A673 (cell line): Measurements from ENCODE around the gene BMERB1. TPM values are rescaled to one million over a fixed set of nuclear protein-coding genes. Genes with fewer than 3 reads are reported as not detected.
A peak's percentile ranks its signal among the peaks of the same experiment; 100 is the strongest.
"Not testable (repeated sequence)": the region's sequence is repeated elsewhere in the genome, so short reads cannot be mapped to it uniquely, and the experiment has no call there.

Experiments
- BruUV-seq: library from RNA; stranded (reverse); fragments of 400-500 nt; replicated peaks from 2 replicates; lab custom pipeline; 2021; lab: Mats Ljungman, UMichigan
- CTCF ChIA-PET: fragments of 300-600 bp; sonication (Branson Sonifier 250); formaldehyde crosslinking; loops from one replicate; lab custom pipeline; 2022; ENCODE audit warnings: antibody characterized with exemption; lab: Charles Lee
- POLR2A ChIA-PET: fragments of 300-600 bp; sonication (Branson Sonifier 250); formaldehyde crosslinking; loops from one replicate; lab custom pipeline; 2022; ENCODE audit warnings: antibody characterized with exemption; ENCODE audit not compliant: low non-redundant PET; lab: Charles Lee
- DNase-seq: peaks from one replicate; pipeline ENCODE4 v3.0.0-alpha.2; 2015; ENCODE audit warnings: low spot score
- H3K27ac ChIP-seq: fragments of 200-600 bp; sonication (generic); 2 replicates; pipeline ENCODE4 v1.5.1; 2016; ENCODE audit warnings: mixed run types, low read depth, mild to moderate bottlenecking, mixed read lengths, antibody characterized with exemption, low read length; ENCODE audit not compliant: poor library complexity, severe bottlenecking
- H3K27me3 ChIP-seq: fragments of 200-600 bp; sonication (generic); replicated peaks from 2 replicates; pipeline ENCODE4 v1.6.1; 2017; ENCODE audit warnings: mixed run types, low read depth, mild to moderate bottlenecking, mixed read lengths, antibody characterized with exemption, low read length; ENCODE audit not compliant: insufficient read depth, poor library complexity
- H3K36me3 ChIP-seq: fragments of 200-600 bp; sonication (generic); 2 replicates; pipeline ENCODE4 v1.6.1; 2016; ENCODE audit warnings: mixed run types, mild to moderate bottlenecking, mixed read lengths, antibody characterized with exemption, low read length; ENCODE audit not compliant: insufficient read depth, poor library complexity, severe bottlenecking
- H3K4me1 ChIP-seq: fragments of 200-600 bp; sonication (generic); 2 replicates; pipeline ENCODE4 v1.6.1; 2017; ENCODE audit warnings: mixed run types, mild to moderate bottlenecking, mixed read lengths, antibody characterized with exemption, low read length; ENCODE audit not compliant: insufficient read depth, poor library complexity, severe bottlenecking
- H3K4me3 ChIP-seq: fragments of 200-600 bp; sonication (generic); 2 replicates; pipeline ENCODE4 v1.5.1; 2016; ENCODE audit warnings: low read depth, mixed run types, mild to moderate bottlenecking, mixed read lengths, low read length; ENCODE audit not compliant: poor library complexity, severe bottlenecking
- H3K9me3 ChIP-seq: fragments of 200-600 bp; sonication (generic); 2 replicates; pipeline ENCODE4 v1.6.1; 2016; ENCODE audit warnings: mixed run types, low read depth, mild to moderate bottlenecking, mixed read lengths, antibody characterized with exemption, low read length; ENCODE audit not compliant: poor library complexity, severe bottlenecking
- EZH2 ChIP-seq: fragments of 200-600 bp; sonication (generic); IDR thresholded peaks from 2 replicates; pipeline ENCODE4 v1.6.1; 2017; ENCODE audit warnings: borderline replicate concordance, low read depth, mild to moderate bottlenecking, mixed read lengths, antibody characterized with exemption, low read length; ENCODE audit not compliant: poor library complexity, severe bottlenecking
- intact Hi-C: fragments of 100-400 bp; cut with micrococcal nuclease; formaldehyde crosslinking; loops from one replicate; pipeline ENCODE4 v1.10.0; 2022; ENCODE audit not compliant: unreplicated experiment
- total RNA-seq: library from RNA; stranded (reverse); gene quantifications from 2 replicates; pipeline ENCODE4 v1.2.3, GENCODE V29; 2021
- TF ChIP-seq, protein P1 (sequence below): fragments of 300-800, 200-600 bp; sonication (generic); conservative IDR thresholded peaks from 2 replicates; pipeline ENCODE4 v1.5.1; 2017; ENCODE audit warnings: low read depth, mild to moderate bottlenecking, antibody characterized with exemption, low read length, moderate library complexity, mixed read lengths

BMERB1 gene
- total RNA-seq, 1 experiment from 2014 or later: 11.5 TPM

DNA sequence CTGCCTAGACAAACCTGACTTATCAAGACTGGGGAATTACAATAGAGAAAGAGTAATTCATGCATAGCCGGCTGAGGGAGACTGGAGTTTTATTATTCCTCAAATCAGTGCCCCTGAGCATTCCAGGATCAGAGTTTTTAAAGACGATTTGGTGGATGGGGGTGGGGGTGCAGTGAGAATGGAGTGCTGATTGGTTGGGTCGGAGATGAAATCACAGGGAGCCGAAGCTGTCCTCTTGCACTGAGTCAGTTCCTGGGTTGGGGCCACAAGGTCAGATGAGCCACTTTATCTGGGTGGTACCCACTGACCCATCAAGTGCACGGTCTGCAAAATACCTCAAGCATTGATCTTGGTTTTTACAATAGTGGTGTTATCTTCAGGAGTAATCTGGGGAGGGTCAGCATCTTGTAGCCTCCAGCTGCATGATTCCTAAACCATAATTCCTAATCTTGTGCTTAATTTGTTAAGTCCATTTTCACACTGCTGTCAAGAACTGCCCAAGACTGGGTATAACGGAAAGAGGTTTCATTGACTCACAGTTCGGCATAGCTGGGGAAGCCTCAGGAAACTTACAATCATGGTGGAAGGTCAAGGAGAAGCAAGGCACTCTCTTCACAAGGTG, 139.0 kb downstream of the BMERB1 start:
- ChIA-PET POLR2A (no interaction called here), CTCF (no interaction called here)
- H3K4me1 ChIP-seq: peaks cover 20% of the 10 kb centered on the region
- intact Hi-C loops: no loop called here
- TF ChIP-seq, protein P1, sequence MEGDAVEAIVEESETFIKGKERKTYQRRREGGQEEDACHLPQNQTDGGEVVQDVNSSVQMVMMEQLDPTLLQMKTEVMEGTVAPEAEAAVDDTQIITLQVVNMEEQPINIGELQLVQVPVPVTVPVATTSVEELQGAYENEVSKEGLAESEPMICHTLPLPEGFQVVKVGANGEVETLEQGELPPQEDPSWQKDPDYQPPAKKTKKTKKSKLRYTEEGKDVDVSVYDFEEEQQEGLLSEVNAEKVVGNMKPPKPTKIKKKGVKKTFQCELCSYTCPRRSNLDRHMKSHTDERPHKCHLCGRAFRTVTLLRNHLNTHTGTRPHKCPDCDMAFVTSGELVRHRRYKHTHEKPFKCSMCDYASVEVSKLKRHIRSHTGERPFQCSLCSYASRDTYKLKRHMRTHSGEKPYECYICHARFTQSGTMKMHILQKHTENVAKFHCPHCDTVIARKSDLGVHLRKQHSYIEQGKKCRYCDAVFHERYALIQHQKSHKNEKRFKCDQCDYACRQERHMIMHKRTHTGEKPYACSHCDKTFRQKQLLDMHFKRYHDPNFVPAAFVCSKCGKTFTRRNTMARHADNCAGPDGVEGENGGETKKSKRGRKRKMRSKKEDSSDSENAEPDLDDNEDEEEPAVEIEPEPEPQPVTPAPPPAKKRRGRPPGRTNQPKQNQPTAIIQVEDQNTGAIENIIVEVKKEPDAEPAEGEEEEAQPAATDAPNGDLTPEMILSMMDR: no peak
- no peak for TF ChIP-seq EZH2
- H3K27me3 ChIP-seq: no peaks in the 10 kb centered on the region
- H3K9me3 ChIP-seq: no peaks in the 10 kb centered on the region
- BruUV-seq: TSS peak; percentile 81
- peak overlapping the region; percentile 52 for H3K27ac ChIP-seq
- H3K4me3 ChIP-seq: no peak overlapping the region
- DNase-seq: no peak
- H3K36me3 ChIP-seq: no peaks in the 10 kb centered on the region

DNA sequence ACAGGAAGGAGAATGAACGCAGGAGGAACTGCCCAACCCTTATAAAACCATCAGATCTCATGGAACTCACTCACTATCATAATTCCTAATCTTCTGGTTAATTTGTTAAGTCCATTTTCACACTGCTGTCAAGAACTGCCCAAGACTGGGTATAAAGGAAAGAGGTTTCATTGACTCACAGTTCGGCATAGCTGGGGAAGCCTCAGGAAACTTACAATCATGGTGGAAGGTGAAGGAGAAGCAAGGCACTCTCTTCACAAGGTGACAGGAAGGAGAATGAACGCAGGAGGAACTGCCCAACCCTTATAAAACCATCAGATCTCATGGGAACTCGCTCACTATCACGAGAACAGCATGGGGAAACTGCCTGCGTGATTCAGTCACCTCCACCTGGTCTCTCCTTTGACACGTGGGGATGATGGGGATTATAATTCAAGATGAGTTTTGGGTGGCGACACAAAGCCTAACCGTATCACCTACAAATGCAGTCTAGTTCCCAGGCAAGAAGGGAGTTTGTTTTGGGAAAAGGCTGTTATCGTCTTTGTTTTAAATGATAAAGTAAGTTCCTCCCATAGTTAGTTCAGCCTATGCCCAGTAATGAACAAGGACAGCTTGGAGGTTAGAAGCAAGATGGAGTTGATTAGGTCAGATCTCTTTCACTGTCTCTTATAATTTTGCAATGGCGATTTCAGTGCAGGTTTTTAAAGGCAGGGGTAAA, 139.7 kb downstream of the BMERB1 start:
- CTCF ChIA-PET, intact Hi-C loops, H3K36me3 ChIP-seq, H3K9me3 ChIP-seq, H3K27me3 ChIP-seq, DNase-seq, BruUV-seq, H3K4me3 ChIP-seq, POLR2A ChIA-PET, H3K27ac ChIP-seq: not testable (repeated sequence)
- H3K4me1 ChIP-seq: peaks cover 20% of the 10 kb centered on the region

DNA sequence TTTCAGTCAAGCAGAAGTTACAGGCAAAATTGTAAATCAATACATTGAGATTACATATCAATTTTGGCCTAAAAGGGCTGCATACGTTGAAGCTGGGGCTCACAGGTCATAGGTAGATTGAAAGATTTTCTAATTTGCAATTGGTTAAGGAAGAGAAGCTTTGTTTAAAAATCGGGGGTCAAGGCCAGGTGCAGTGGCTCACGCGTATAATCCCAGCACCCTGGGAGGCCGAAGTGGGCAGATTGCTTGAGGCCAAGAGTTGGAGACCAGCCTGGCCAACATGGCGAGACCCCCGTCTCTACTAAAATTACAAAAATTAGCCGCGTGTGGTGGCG, 140.2 kb downstream of the BMERB1 start:
- POLR2A ChIA-PET: no interaction called here
- H3K4me3 ChIP-seq: no peak overlapping the region
- TF ChIP-seq, protein P1: no peak
- no peak for TF ChIP-seq EZH2
- DNase-seq: no peak
- no peaks in the 10 kb centered on the region for H3K9me3 ChIP-seq
- H3K27me3 ChIP-seq: no peaks in the 10 kb centered on the region
- no peak overlapping the region for H3K27ac ChIP-seq
- no TSS peak for BruUV-seq
- intact Hi-C loops: no loop called here
- H3K36me3 ChIP-seq: no peaks in the 10 kb centered on the region
- CTCF ChIA-PET: no interaction called here
- peaks cover 20% of the 10 kb centered on the region for H3K4me1 ChIP-seq
